Glutamatergic neuron (in vitro differentiated cells): ENCODE measurements around the gene SLC49A4. TPM values are rescaled to one million over a fixed set of nuclear protein-coding genes. Genes with fewer than 3 reads are reported as not detected.

ENCODE experiments used
- DNase-seq: peaks from one replicate; pipeline ENCODE4 v3.0.0; 2022
- H3K27ac Mint-ChIP-seq: one replicate; pipeline ENCODE4 v1.8.0; 2020; ENCODE audit warnings: mild to moderate bottlenecking, mixed read lengths, inconsistent platforms; ENCODE audit not compliant: unreplicated experiment
- H3K27me3 Mint-ChIP-seq: one replicate; pipeline ENCODE4 v1.8.0; 2020; ENCODE audit warnings: mild to moderate bottlenecking, moderate library complexity, mixed read lengths, inconsistent platforms; ENCODE audit not compliant: unreplicated experiment
- H3K36me3 Mint-ChIP-seq: one replicate; pipeline ENCODE4 v1.8.0; 2020; ENCODE audit warnings: mild to moderate bottlenecking, mixed read lengths, inconsistent platforms; ENCODE audit not compliant: unreplicated experiment
- H3K4me1 Mint-ChIP-seq: one replicate; pipeline ENCODE4 v1.8.0; 2020; ENCODE audit warnings: mild to moderate bottlenecking, low read depth, mixed read lengths, inconsistent platforms; ENCODE audit not compliant: unreplicated experiment
- H3K4me3 Mint-ChIP-seq: one replicate; pipeline ENCODE4 v1.8.0; 2020; ENCODE audit warnings: mild to moderate bottlenecking, mixed read lengths, inconsistent platforms; ENCODE audit not compliant: unreplicated experiment
- H3K9me3 Mint-ChIP-seq: one replicate; pipeline ENCODE4 v1.8.0; 2020; ENCODE audit warnings: mild to moderate bottlenecking, moderate library complexity, mixed read lengths, inconsistent platforms; ENCODE audit not compliant: unreplicated experiment
- total RNA-seq: library from RNA; stranded (reverse); fragmentation: NEBNext Ultra II Directional; extraction: Animal tissue kit (Norgen Biotek cat#: 25700); gene quantifications from one replicate; pipeline ENCODE4 v1.2.1, GENCODE V29; 2021; ENCODE audit not compliant: unreplicated experiment
- TF ChIP-seq, protein P1 (sequence below): fragments of 200-600 bp; sonication (generic); IDR thresholded peaks from one replicate; pipeline ENCODE4 v1.5.0; 2021; ENCODE audit not compliant: partially characterized antibody, unreplicated experiment

The SLC49A4 gene
- total RNA-seq, 1 donor from 2014 or later, result 8.6 TPM

DNA sequence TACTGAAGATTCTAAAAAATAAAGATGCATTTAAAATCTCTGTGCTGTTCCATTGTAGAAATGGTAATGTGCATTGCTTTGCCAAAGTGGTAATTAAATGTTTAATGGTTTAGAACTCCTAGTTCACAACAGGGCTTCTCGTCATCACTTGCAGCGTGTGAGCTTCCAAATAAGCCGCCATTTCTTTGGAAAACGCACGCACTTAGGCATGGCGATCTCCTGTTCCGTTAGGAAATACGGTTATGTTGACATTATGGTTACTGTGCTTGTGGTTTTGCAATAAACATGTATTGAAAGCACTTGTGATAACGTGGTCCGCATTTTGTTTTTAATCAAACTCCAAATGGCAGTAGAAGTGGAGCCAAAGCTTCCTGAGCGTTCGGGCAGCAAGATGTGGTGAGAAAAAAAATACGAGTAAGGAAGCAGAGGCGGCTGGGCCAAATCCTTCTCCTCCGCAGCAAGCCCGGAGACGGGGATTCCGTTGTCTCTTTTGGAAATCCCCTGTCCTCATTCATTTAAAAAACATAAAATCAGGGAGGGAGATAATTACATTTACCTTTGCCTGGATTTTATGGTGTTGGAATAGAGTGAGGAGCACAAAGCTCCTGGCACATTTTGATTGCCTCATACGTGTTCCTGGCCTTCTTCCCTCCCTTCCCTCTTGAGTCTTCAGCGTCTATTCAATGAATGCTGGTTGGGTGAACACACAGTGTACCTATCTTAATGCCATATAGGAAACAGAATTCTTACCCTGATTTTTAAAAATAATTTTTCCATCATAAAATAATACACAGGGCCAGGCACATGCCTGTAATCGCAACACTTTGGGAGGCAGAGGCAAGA is 97.5 kb downstream of the SLC49A4 start:
- no peak overlapping the region for H3K4me3 Mint-ChIP-seq
- no peak for DNase-seq
- H3K27ac Mint-ChIP-seq, result no peak overlapping the region
- peaks cover 6% of the 10 kb centered on the region for H3K9me3 Mint-ChIP-seq
- no peaks in the 10 kb centered on the region for H3K36me3 Mint-ChIP-seq
- H3K4me1 Mint-ChIP-seq, result peaks cover 60% of the 10 kb centered on the region
- no peaks in the 10 kb centered on the region for H3K27me3 Mint-ChIP-seq
- TF ChIP-seq, protein P1, sequence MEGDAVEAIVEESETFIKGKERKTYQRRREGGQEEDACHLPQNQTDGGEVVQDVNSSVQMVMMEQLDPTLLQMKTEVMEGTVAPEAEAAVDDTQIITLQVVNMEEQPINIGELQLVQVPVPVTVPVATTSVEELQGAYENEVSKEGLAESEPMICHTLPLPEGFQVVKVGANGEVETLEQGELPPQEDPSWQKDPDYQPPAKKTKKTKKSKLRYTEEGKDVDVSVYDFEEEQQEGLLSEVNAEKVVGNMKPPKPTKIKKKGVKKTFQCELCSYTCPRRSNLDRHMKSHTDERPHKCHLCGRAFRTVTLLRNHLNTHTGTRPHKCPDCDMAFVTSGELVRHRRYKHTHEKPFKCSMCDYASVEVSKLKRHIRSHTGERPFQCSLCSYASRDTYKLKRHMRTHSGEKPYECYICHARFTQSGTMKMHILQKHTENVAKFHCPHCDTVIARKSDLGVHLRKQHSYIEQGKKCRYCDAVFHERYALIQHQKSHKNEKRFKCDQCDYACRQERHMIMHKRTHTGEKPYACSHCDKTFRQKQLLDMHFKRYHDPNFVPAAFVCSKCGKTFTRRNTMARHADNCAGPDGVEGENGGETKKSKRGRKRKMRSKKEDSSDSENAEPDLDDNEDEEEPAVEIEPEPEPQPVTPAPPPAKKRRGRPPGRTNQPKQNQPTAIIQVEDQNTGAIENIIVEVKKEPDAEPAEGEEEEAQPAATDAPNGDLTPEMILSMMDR, result no peak

DNA sequence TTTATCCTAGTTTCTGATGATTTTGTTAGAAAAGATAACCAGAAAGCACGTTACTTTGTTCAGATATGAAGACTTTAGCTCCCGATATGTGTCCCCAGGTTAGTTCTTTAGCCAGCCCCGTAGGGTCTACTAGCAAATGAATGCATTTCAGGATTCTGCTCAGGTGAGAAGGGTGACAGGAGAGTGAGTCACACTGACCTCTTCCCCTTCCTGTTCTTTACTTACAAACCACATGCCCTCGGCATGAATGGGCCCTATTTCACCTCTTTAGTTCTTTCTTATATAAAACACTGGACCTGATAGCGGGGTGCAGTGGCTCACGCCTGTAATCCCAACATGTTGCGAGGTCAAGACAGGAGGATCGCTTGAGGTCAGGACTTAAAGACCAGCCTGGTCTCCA is 98.4 kb downstream of the SLC49A4 start:
- Mint-ChIP-seq H3K4me1 (peaks cover 59% of the 10 kb centered on the region), H3K36me3 (no peaks in the 10 kb centered on the region), H3K27me3 (no peaks in the 10 kb centered on the region), H3K9me3 (peaks cover 8% of the 10 kb centered on the region), H3K27ac (peak overlapping the region; percentile 6), H3K4me3 (no peak overlapping the region)
- TF ChIP-seq, protein P1, result no peak
- no peak for DNase-seq

DNA sequence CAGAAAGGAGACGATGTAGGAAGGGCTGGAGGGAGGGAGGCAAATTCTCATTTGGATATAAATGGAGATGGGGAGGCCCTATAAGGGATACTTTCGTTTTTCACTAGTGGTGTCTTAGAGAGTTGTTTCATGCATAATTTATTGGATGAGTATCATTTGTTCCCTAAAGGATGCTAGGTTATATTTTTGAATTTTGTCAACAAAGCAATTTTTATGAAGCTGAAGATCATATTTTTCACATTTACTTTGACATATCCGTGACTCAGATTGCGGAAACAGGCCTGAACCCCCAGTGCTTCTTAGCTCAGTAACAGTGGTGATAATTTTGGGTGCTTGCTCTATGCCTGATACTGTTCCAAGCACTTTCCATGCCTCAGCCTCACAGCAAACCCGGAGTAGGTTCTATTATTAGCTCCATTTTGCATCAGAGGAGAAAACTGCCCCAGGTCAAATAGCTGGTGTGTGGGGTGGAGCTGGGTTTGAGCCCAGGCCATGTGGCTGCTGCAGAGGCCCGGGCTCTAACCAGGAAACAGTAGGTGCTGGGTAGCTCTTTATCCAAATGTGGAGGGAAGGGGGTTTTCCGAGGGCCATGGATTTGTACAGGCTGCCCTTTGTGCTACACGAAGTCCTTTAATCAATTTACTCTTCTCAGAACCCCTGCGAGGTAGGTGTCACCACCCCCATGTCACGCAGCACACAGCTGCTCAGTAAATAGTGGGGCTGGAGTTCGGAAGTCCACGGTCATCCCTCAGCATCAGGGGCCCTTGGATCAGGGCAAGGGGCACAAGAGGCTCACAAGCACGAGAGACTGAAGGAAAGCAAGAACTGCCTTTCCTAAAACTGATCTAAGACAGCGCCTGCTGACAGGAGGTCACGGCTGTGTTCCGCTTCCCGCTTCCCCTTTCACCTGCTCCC is 99.1 kb downstream of the SLC49A4 start:
- H3K4me3 Mint-ChIP-seq, result peak overlapping the region; percentile 2
- no peaks in the 10 kb centered on the region for H3K27me3 Mint-ChIP-seq
- peaks cover 55% of the 10 kb centered on the region for H3K4me1 Mint-ChIP-seq
- DNase-seq, result no peak
- TF ChIP-seq, protein P1, result no peak
- H3K36me3 Mint-ChIP-seq, result no peaks in the 10 kb centered on the region
- peaks cover 8% of the 10 kb centered on the region for H3K9me3 Mint-ChIP-seq
- peak overlapping the region; percentile 6 for H3K27ac Mint-ChIP-seq

DNA sequence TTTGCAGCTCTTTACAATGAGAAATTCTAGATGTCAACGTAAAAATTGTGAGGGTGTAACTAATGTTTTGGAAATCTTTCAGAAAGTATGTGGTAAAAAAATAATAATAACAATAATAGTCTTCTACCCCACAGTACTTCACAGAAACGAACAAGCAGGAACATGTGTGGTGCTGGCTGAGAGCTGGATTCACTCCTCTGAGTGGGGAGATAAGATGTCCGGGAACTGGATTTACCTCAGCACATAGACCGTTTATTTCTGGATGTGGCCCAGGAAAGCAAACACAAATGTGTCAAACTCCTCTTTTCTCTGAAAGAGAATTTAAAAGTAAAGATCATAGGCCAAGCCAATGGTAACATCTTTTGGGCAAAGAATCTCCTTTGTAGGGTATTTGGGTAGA is 103.4 kb downstream of the SLC49A4 start:
- H3K27me3 Mint-ChIP-seq, result peaks cover 2% of the 10 kb centered on the region

More for the DNA sequence above, 103.4 kb downstream of the SLC49A4 start:
- TF ChIP-seq, protein P1, result no peak
- H3K36me3 Mint-ChIP-seq, result no peaks in the 10 kb centered on the region
- no peak overlapping the region for H3K4me3 Mint-ChIP-seq
- DNase-seq, result no peak
- peaks cover 34% of the 10 kb centered on the region for H3K4me1 Mint-ChIP-seq
- H3K9me3 Mint-ChIP-seq, result peaks cover 13% of the 10 kb centered on the region
- H3K27ac Mint-ChIP-seq, result no peak overlapping the region
